Measurements from ENCODE around the gene DNAJC17. TPM values are rescaled to one million over a fixed set of nuclear protein-coding genes. Genes with fewer than 3 reads are reported as not detected.

The DNAJC17 gene
- total RNA-seq, 4 donors from 2014 or later: 20.4 to 40.2 (median 30.3) TPM

DNA sequence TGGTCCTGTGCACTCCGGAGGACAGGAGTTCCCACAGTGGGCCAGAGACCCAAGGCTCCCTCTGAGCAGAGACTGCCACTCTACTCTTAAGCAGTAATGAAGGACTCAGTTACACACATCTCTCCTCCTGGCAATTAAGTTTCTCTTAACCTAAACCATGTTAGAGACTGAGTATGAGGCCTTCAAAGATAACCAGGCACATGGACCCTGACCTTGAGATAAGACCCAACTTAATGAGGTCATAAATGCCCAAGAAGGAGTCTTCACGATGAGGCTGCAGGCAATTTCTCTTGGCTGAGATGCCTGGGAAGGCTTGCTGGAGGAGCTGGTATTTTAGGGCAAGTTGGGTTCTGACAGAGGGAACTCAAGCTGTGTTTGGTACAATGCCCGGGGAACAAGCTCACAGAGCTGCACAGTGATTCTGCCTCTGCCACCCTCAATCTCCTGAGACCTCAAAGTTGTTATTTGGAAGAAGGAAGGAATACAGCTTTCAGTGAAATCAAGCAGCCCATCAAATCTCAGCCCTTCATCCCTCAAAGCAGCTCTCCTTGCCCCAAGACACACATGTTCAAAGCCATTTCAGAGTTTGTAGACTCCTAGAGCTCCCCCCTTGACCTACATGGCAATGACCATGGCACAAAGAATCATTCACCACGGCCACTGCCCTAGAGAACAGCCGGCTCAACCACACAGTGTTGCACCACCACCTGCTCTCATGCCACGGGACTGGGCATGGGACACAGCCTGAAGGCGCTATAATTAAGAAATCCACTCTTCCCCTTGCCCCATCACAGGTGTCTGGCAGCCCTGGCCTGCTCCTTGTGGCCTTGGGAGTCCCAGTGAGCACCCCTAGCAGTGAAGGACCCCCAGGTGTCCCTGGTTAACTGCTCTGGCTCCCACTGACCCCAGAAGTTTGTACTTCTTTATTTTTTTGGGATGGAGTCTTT is 59.3 kb downstream of the DNAJC17 start:
- Histone ChIP-seq H3K27ac (no peak overlapping the region), H3K9me3 (no peaks in the 10 kb centered on the region), H3K4me3 (no peak overlapping the region), H3K4me1 (no peaks in the 10 kb centered on the region), H3K27me3 (no peaks in the 10 kb centered on the region), H3K36me3 (peaks cover 70% of the 10 kb centered on the region)
- TF ChIP-seq POLR2AphosphoS5 (IDR thresholded peaks at IDR 0.05) (no peak), POLR2A (IDR thresholded peaks at IDR 0.05) (no peak), EP300 (IDR thresholded peaks at IDR 0.05) (no peak)
- TF ChIP-seq, protein P1, sequence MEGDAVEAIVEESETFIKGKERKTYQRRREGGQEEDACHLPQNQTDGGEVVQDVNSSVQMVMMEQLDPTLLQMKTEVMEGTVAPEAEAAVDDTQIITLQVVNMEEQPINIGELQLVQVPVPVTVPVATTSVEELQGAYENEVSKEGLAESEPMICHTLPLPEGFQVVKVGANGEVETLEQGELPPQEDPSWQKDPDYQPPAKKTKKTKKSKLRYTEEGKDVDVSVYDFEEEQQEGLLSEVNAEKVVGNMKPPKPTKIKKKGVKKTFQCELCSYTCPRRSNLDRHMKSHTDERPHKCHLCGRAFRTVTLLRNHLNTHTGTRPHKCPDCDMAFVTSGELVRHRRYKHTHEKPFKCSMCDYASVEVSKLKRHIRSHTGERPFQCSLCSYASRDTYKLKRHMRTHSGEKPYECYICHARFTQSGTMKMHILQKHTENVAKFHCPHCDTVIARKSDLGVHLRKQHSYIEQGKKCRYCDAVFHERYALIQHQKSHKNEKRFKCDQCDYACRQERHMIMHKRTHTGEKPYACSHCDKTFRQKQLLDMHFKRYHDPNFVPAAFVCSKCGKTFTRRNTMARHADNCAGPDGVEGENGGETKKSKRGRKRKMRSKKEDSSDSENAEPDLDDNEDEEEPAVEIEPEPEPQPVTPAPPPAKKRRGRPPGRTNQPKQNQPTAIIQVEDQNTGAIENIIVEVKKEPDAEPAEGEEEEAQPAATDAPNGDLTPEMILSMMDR (IDR thresholded peaks at IDR 0.05): no peak
- WGBS: 73% methylated on average over 7 of the region's 7 CpGs
- no peak for DNase-seq (ENCODE audit: low spot score in 2 of 2)

DNA sequence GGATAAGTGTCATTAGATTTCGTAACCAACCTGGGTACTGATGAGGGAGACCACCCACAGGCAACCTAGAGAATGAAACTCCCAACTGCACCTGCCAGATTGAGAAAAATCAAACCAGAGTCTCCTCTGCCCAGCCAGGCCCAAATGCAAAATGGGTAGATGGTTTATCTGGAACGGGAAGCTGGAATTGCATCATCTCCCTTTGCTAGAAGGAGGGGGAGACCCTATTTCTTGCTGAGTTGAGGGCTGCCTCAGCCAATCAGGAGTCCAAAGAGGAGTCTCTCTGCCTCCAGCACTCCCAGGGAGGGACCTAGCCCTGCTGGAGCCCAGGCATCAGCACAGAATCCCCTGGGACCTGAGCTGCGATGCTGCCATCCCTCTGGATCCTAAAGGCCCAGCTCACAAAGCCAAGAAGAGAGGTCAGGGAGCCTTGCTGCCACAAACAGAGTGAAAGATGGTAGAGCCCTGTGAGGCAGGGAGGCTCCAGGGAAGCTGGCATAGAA is 60.3 kb downstream of the DNAJC17 start:
- Histone ChIP-seq H3K9me3 (no peaks in the 10 kb centered on the region), H3K27me3 (no peaks in the 10 kb centered on the region), H3K36me3 (peaks cover 64% of the 10 kb centered on the region), H3K27ac (no peak overlapping the region), H3K4me3 (no peak overlapping the region), H3K4me1 (no peaks in the 10 kb centered on the region)
- WGBS: 69% methylated on average over 3 of the region's 3 CpGs
- no peak for TF ChIP-seq POLR2A (IDR thresholded peaks at IDR 0.05)
- TF ChIP-seq, protein P1 (IDR thresholded peaks at IDR 0.05): no peak
- no peak for TF ChIP-seq POLR2AphosphoS5 (IDR thresholded peaks at IDR 0.05)
- TF ChIP-seq EP300 (IDR thresholded peaks at IDR 0.05): no peak
- DNase-seq (ENCODE audit: low spot score in 2 of 2): peak in 1 of 2 donors; percentile 40

DNA sequence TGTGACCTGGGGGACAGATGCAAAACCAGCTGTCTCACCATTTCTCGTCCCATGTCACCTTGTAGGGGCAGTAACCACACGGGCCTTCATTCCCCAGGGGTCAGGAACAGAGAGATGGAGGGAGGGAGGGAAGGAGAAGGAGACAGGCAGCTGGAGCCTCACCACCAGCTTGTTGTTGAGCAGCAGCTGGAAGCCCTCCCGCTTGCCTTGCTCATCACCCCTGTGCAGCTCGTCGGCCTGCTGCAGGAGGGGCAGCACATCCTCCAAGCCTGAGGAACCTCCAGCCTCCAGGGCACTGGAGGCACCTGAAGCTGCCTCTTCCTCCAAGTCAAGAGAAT is 62.5 kb downstream of the DNAJC17 start:
- WGBS: 77% methylated on average over 5 of the region's 5 CpGs
- H3K27ac ChIP-seq: no peak overlapping the region
- peak; percentile 21 to 54 for DNase-seq (ENCODE audit: low spot score in 2 of 2)
- H3K9me3 ChIP-seq: no peaks in the 10 kb centered on the region
- no peaks in the 10 kb centered on the region for H3K27me3 ChIP-seq
- peaks cover 66% of the 10 kb centered on the region for H3K36me3 ChIP-seq
- H3K4me1 ChIP-seq: no peaks in the 10 kb centered on the region
- H3K4me3 ChIP-seq: no peak overlapping the region
- TF ChIP-seq EP300 (IDR thresholded peaks at IDR 0.05) (no peak), POLR2AphosphoS5 (IDR thresholded peaks at IDR 0.05) (no peak), POLR2A (IDR thresholded peaks at IDR 0.05) (no peak)
- TF ChIP-seq, protein P1 (IDR thresholded peaks at IDR 0.05): no peak

DNA sequence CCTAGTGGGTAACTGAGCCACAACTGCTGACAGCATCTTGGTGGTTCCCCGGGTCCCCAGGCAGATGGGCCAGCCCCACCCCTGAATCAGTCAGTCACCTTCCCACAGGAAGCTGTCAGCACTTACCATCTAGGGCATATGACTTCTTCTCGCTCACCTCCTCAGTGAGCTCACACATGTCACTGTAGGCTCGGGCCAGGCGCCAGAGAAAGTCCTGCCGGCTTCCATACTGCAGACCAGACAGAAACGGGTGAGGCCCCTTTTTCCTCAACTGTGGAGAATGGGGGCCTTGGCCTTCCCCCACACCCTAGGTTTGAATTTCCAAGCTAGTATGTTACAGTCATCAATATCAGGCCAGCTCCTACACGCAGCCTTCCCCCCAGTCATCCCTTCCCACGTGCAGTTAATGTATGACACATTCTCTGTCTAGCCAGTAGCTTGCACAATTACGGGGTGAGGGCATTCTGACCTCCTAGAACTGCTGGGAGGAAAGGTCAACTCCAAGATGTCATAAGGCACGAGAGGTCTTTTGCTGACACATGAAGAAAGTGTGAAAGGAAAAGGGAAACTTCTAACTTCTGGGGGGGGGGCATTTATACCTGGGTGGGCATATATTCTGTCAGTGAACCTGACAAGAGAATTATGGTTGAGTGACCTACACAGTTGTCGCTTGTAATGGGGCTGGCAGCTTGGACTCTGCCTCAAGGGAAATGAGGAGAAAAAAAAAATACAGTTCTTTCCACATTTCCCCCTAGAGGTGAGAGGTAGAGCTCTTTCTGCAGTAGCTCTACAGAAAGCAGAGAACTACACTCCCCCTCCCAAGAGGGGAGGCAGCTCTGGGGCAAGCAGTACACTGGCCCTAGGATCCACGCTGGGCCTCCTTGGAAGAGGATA is 63.1 kb downstream of the DNAJC17 start:
- WGBS: 74% methylated on average over 12 of the region's 12 CpGs
- H3K27me3 ChIP-seq: no peaks in the 10 kb centered on the region
- no peaks in the 10 kb centered on the region for H3K4me1 ChIP-seq
- no peak overlapping the region for H3K4me3 ChIP-seq
- DNase-seq (ENCODE audit: low spot score in 2 of 2): peak; percentile 46 to 48
- H3K9me3 ChIP-seq: no peaks in the 10 kb centered on the region
- TF ChIP-seq EP300 (IDR thresholded peaks at IDR 0.05): no peak
- TF ChIP-seq, protein P1 (IDR thresholded peaks at IDR 0.05): no peak
- TF ChIP-seq POLR2A (IDR thresholded peaks at IDR 0.05): no peak
- TF ChIP-seq POLR2AphosphoS5 (IDR thresholded peaks at IDR 0.05): no peak
- H3K27ac ChIP-seq: no peak overlapping the region
- peaks cover 66% of the 10 kb centered on the region for H3K36me3 ChIP-seq
